Breast epithelium (tissue), 3 donors: ENCODE results near the gene PMPCA.

Experiments used
- CTCF ChIP-seq, 3 donors: fragments of 450-650 bp; IDR thresholded peaks; one replicate each; pipeline ENCODE4 v1.5.1; 2016 to 2017; ENCODE audit warnings: antibody characterized with exemption in 3 of 3, mild to moderate bottlenecking in 3 of 3, moderate library complexity in 3 of 3
- POLR2A ChIP-seq: fragments of 450-650 bp; IDR thresholded peaks from one replicate; pipeline ENCODE4 v1.6.1; 2016; ENCODE audit warnings: antibody characterized with exemption, mild to moderate bottlenecking, moderate library complexity
- POLR2AphosphoS5 ChIP-seq, 3 donors: sonication (generic); formaldehyde crosslinking; IDR thresholded peaks; one replicate each; pipeline ENCODE4 v1.6.1; 2017; ENCODE audit warnings: antibody characterized with exemption in 3 of 3

GRCh38 chr9:136379891-136380290 lies 30.6 kb upstream of the PMPCA start:
- TF ChIP-seq CTCF (IDR thresholded peaks at IDR 0.05) (no peak), POLR2AphosphoS5 (IDR thresholded peaks at IDR 0.05) (no peak), POLR2A (no peak)
